HG03108 (cell line): Measurements from ENCODE around the gene GPANK1.

ENCODE experiments used
- ATAC-seq: cut with Tn5 transposase; IDR thresholded peaks from one replicate; pipeline ENCODE4 v1.9.1; 2021; ENCODE audit warnings: moderate library complexity; ENCODE audit not compliant: unreplicated experiment

The GPANK1 gene

GRCh38 chr6:31642798-31643570 lies 21.8 kb downstream of the GPANK1 start:
- ATAC-seq, result no peak

DNA sequence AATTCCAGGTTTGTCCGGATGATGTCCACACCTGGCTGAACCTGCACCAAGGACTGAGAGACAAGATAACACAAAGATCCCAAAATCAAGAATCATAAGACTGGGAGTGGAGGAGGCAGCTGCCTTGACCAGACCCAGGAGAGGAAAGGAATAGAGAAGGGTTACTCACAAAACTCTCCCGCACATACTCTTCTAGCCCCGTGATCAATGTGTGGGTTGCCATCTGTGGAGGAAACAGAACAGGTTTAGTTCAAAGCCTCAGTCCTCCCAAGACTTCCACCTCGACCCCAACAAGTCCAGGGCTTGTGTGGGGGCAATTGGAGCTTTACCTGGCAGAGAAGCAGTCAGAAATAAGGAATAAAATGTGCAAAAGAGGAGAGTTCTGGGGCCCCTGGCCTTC lies 23.4 kb downstream of the GPANK1 start:
- ATAC-seq, result no peak

DNA sequence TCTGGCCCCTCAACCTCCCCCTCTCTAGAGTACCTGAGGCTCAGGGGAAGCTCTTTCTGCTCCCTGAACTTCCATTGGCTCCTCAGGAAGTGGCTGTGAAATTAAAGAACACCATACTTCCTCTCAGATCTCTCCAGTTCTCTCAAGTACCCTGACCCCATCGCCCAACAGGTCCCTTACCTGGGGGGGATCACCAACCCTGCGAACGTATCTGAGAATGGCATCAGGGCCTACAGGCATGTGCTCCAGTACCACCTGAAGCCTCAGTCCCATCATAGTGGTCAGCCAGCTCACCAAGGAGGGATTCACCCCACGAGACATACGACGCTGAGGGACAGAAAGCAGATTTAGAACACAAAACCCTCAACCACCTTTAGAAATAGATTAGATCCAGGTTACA lies 24.2 kb downstream of the GPANK1 start:
- no peak for ATAC-seq

- no peak for ATAC-seq
Observed at GRCh38 chr6:31639449-31639861, 25.3 kb downstream of the GPANK1 start.

DNA sequence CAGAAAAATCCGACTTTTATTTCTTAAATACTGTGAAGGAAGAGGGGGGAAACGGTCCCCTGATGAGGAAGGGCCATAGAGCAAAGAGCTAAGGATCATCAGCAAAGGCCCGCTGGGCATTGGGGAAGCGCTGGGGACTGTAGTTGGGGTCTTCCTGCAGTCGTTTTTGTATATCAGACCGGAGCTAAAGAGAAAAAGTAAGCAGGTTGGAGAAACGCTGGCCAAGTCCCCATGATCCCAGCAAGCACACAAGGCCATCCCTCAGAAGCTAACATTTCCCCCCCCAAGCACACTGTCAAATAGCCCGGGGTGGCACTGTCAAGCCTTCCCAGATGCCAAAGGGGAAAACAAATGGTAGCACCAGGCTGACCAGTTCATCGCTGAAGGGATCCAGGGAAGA lies 25.8 kb downstream of the GPANK1 start:
- no peak for ATAC-seq

DNA sequence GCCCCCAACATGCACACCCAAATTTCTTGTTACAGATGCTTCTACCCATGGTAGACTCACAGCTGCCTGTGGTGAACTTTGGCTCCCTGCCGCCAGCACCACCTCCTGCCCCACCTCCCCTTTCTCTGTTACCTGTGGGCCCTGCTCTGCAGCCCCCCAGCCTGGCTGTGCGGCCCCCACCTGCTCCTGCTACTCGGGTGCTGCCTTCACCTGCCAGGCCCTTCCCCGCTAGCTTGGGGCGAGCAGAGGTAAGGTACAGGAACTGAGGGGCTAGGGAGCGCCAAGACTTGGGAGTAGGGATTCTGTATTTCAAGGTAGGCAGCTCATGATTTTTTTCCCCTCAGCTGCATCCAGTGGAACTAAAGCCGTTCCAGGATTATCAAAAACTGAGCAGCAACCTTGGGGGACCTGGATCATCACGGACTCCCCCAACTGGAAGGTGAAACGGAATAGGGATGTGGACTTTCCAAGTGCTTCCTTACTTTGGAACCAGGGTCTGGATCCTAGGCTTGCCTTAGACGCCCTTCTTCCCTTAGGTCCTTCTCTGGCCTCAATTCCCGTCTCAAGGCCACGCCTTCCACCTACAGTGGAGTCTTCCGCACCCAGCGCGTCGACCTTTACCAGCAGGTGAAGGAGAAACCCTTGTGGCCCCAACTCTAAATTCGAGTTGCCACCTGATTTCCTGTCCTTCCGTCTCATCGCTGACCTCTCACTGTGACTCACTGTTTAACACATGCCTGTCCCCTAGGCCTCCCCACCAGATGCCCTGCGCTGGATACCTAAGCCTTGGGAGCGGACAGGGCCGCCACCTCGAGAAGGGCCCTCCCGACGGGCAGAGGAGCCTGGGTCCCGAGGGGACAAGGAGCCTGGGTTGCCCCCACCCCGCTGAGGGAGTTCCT lies 27.9 kb downstream of the GPANK1 start:
- ATAC-seq, result no peak

DNA sequence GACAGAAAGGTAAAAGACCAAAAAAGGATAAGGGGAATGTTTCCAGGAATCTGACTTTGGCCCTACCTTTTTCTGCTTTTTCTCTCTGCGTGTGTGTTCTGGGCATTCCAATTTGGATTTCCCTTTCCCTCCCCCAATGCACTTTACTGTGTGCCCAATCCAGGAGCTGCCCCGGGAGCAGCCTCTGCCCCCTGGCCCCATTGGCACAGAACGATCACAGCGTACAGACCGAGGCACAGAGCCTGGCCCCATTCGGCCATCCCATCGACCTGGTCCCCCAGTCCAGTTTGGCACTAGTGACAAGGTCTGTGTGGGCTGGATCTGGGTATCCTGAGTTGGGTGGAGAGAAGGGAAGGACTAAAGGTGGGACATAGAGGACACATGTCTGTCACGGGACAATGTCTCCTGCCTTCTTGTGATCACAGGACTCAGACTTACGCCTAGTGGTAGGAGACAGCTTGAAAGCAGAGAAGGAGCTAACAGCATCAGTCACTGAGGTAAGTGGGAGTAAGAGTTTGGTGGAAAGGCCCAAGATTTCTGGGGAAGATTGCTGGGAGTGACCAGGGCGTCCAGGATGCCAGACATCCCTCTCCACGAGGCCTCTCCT lies 29.7 kb downstream of the GPANK1 start:
- no peak for ATAC-seq

GRCh38 chr6:31634131-31634530 lies 30.7 kb downstream of the GPANK1 start:
- ATAC-seq, result no peak

DNA sequence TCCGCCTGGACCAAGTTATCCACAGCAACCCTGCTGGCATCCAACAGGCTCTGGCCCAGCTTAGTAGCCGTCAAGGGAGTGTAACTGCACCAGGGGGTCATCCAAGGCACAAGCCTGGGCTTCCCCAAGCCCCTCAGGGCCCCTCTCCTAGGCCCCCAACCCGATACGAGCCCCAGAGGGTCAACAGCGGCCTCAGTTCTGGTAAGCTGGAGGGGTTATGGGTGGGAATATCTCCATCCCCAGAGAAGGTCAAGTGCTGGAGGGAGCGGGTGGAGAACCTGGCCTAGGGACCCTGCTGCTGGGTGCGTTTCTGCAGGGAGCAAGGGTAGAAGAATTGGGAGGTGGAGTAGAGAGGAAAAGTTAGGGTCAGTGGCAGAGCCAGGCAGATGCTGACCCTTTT lies 31.4 kb downstream of the GPANK1 start:
- no peak for ATAC-seq

- ATAC-seq, result no peak
Observed at GRCh38 chr6:31632279-31632946, 32.4 kb downstream of the GPANK1 start.

- no peak for ATAC-seq
Observed at GRCh38 chr6:31631681-31632278, 33.0 kb downstream of the GPANK1 start.

DNA sequence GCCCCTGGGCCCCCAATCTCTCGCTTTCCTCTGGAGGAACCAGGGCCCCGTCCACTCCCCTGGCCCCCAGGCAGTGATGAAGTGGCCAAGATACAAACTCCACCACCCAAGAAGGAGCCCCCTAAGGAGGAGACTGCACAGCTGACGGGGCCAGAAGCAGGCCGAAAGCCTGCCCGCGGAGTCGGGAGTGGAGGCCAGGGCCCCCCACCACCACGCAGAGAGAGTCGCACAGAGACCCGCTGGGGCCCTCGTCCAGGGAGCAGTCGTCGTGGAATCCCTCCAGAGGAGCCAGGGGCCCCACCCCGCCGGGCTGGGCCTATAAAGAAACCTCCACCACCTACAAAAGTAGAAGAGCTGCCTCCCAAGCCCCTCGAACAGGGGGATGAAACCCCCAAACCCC lies 33.6 kb downstream of the GPANK1 start:
- no peak for ATAC-seq

DNA sequence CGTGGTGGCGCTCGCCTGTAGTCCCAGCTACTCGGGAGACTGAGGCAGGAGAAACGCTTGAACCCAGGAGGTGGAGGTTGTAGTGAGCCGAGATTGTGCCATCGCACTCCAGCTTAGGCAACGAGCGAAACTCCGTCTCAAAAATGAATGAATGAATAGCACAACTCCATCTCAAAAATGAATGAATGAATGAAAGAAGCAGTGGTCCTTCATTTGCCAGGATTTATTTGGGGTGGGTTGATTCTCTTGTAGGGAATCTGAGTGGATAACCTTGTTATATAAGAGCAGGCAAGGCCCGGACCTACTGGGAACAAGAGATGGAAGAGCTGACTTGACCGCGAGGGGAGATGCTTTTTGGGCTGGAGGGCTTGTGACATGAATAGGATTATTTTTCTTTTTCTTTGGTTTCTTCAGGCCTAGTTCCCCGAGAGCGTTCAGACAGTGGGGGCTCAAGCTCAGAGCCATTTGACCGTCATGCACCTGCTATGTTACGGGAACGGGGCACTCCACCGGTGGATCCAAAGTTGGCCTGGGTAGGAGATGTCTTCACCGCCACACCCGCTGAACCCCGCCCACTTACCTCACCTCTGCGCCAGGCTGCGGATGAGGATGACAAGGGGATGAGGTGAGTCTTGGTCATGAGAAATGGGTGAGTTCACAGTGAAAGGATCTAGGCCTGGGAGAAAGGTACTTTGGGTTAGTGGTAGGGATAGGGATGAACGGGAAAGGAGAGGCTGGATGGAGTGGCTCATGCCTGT lies 34.4 kb downstream of the GPANK1 start:
- ATAC-seq, result no peak

- ATAC-seq, result no peak
Observed at GRCh38 chr6:31629014-31629413, 35.8 kb downstream of the GPANK1 start.

DNA sequence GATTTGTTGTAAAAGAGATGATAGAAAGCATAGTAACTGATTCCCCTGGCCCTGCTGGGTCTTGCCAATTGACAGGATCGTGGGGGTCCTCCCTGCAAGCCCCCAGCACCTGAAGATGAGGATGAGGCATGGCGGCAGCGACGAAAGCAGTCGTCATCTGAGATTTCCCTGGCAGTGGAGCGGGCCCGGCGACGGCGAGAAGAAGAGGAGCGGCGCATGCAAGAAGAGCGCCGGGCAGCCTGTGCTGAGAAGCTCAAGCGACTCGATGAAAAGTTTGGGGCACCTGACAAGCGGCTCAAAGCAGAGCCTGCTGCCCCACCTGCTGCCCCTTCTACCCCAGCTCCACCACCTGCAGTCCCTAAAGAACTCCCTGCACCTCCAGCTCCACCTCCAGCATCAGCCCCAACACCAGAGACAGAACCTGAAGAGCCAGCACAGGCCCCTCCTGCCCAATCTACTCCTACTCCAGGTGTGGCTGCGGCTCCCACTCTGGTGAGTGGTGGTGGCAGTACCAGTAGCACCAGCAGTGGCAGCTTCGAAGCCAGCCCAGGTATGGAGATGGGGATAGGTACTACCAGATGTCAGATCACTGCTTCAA lies 37.0 kb downstream of the GPANK1 start:
- ATAC-seq, result no peak

DNA sequence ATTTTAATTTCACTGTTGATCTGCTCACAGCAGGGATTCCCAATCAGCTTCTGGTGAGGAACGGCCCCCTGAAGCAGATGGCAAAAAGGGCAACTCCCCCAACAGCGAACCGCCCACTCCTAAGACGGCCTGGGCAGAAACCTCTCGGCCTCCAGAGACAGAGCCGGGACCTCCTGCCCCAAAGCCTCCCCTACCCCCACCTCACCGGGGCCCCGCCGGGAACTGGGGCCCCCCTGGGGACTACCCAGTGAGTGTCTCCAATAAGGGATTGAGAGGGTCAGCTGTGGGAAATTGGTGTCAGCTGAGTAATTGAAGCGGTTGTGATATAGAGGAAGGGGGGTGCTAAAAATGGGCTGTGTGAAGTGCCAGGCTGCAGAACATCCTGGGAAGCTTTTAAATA lies 37.8 kb downstream of the GPANK1 start:
- ATAC-seq, result no peak

DNA sequence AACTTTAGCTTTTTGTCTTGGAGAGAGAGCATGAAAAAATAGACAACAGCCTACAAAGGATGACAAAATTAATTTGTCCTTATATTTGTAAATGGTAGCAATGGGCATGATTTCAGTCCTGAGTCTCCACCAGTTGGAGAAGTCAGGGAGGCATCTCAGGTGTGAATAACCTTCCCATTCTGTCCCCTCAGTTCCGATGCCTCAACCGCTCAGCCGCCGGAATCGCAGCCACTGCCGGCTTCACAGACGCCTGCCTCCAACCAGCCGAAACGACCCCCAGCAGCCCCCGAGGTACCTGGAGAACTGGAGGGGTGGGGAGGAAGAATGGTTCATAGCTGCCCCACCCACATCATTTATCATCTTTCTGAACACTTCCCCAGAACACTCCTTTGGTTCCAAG lies 40.7 kb downstream of the GPANK1 start:
- ATAC-seq, result no peak

DNA sequence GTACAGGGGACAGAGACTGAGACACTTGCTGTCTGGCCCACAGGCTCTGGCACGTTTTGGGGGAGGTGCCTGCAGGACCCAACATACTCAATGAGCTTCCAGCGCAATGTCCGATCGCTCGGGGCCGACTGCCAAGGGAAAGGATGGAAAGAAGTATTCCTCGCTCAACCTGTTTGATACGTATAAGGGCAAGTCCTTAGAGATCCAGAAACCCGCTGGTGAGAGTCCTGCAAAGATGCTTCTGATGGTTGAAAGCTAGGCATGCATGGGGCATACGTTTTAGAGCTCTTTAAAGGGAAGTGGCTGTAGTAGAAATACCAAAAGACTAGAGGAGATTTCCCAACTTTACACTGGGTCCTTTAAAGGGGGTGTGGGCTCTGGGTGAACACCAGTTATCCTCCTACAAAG lies 42.1 kb downstream of the GPANK1 start:
- ATAC-seq, result no peak

DNA sequence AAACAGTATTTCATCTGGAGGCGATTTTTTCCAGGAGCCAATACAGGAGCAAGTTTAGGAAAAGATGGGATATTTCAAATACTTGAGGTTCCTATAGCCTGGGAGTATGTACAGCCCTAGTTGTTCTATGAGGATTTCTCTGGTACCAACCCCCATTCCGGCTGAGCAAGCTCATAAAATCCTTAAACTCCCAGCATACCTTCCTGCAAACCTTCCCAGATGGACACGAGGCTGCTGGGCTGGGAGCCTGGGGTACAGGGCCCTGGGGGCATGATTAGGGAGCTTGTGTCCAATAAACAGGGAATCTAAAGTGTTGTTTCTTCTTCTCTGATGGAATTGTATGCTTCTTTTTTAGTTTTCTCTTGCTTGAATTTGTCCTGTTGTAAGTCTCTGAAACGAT lies 42.8 kb downstream of the GPANK1 start:
- ATAC-seq, result no peak
